HEK293 (cell line): ENCODE measurements around the gene NPW.
A peak's percentile ranks its signal among the peaks of the same experiment; 100 is the strongest.

Source experiments
- KLF7 ChIP-seq: fragments of 450-650 bp; formaldehyde crosslinking; IDR thresholded peaks from 2 replicates; pipeline ENCODE4 v1.5.1; 2016; ENCODE audit warnings: missing biosample characterization, missing genetic modification characterization, borderline replicate concordance
- KLF9 ChIP-seq: fragments of 450-650 bp; formaldehyde crosslinking; IDR thresholded peaks from 2 replicates; pipeline ENCODE4 v1.5.1; 2016; ENCODE audit warnings: missing biosample characterization, missing genetic modification characterization, low read depth
- PRDM1 ChIP-seq: fragments of 450-650 bp; formaldehyde crosslinking; IDR thresholded peaks from 2 replicates; pipeline ENCODE4; 2016; ENCODE audit warnings: missing biosample characterization, missing genetic modification characterization
- SALL2 ChIP-seq: fragments of 450-650 bp; formaldehyde crosslinking; IDR thresholded peaks from 2 replicates; pipeline ENCODE4 v1.5.0; 2017; ENCODE audit warnings: missing biosample characterization, mild to moderate bottlenecking, missing genetic modification characterization, borderline replicate concordance
- SP7 ChIP-seq: fragments of 450-650 bp; formaldehyde crosslinking; IDR thresholded peaks from 2 replicates; pipeline ENCODE4 v1.5.1; 2016; ENCODE audit warnings: missing biosample characterization, missing genetic modification characterization
- WT1 ChIP-seq: fragments of 450-650 bp; formaldehyde crosslinking; IDR thresholded peaks from 2 replicates; pipeline ENCODE4 v1.5.1; 2016; ENCODE audit warnings: missing biosample characterization, missing genetic modification characterization
- ZBTB17 ChIP-seq: fragments of 450-650 bp; formaldehyde crosslinking; IDR thresholded peaks from 2 replicates; pipeline ENCODE4 v1.5.1; 2016; ENCODE audit warnings: missing biosample characterization, missing genetic modification characterization
- ZFP37 ChIP-seq: fragments of 450-650 bp; formaldehyde crosslinking; IDR thresholded peaks from 2 replicates; pipeline ENCODE4 v1.5.1; 2016; ENCODE audit warnings: missing biosample characterization, missing genetic modification characterization
- ZNF16 ChIP-seq: fragments of 450-650 bp; formaldehyde crosslinking; IDR thresholded peaks from 2 replicates; pipeline ENCODE4 v1.5.1; 2016; ENCODE audit warnings: low read depth, missing biosample characterization, missing genetic modification characterization
- ZNF184 ChIP-seq: fragments of 450-650 bp; IDR thresholded peaks from 2 replicates; pipeline ENCODE4 v1.5.1; 2018; ENCODE audit warnings: missing biosample characterization, mild to moderate bottlenecking, missing genetic modification characterization
- ZNF221 ChIP-seq: fragments of 450-650 bp; formaldehyde crosslinking; IDR thresholded peaks from 2 replicates; pipeline ENCODE4 v1.5.1; 2017; ENCODE audit warnings: missing biosample characterization, missing genetic modification characterization, borderline replicate concordance
- ZNF239 ChIP-seq: fragments of 450-650 bp; formaldehyde crosslinking; IDR thresholded peaks from 2 replicates; pipeline ENCODE4 v1.5.1; 2016; ENCODE audit warnings: missing biosample characterization, missing genetic modification characterization
- ZNF341 ChIP-seq: fragments of 450-650 bp; formaldehyde crosslinking; IDR thresholded peaks from 2 replicates; pipeline ENCODE4; 2016; ENCODE audit warnings: low read depth, missing biosample characterization, missing genetic modification characterization
- ZNF354C ChIP-seq: fragments of 450-650 bp; formaldehyde crosslinking; IDR thresholded peaks from 2 replicates; pipeline ENCODE4 v1.5.1; 2016; ENCODE audit warnings: missing biosample characterization, missing genetic modification characterization, low read depth, borderline replicate concordance
- ZNF561 ChIP-seq: fragments of 450-650 bp; IDR thresholded peaks from 2 replicates; pipeline ENCODE4 v1.5.1; 2018; ENCODE audit warnings: missing biosample characterization, missing genetic modification characterization, borderline replicate concordance
- ZNF621 ChIP-seq: fragments of 450-650 bp; formaldehyde crosslinking; IDR thresholded peaks from 2 replicates; pipeline ENCODE4 v1.5.1; 2017; ENCODE audit warnings: missing biosample characterization, missing genetic modification characterization
- ZNF677 ChIP-seq: fragments of 450-650 bp; IDR thresholded peaks from 2 replicates; pipeline ENCODE4 v1.5.0; 2018; ENCODE audit warnings: missing biosample characterization, mild to moderate bottlenecking, missing genetic modification characterization, moderate library complexity
- ZNF768 ChIP-seq: fragments of 450-650 bp; formaldehyde crosslinking; IDR thresholded peaks from 2 replicates; pipeline ENCODE4 v1.5.1; 2018; ENCODE audit warnings: missing biosample characterization, mild to moderate bottlenecking, missing genetic modification characterization
- ZNF830 ChIP-seq: fragments of 450-650 bp; IDR thresholded peaks from 2 replicates; pipeline ENCODE4 v1.5.0; 2018; ENCODE audit warnings: missing biosample characterization, missing genetic modification characterization, low read depth, mild to moderate bottlenecking, moderate library complexity
- ZNF837 ChIP-seq: fragments of 450-650 bp; formaldehyde crosslinking; IDR thresholded peaks from 2 replicates; pipeline ENCODE4 v1.5.1; 2016; ENCODE audit warnings: missing biosample characterization, missing genetic modification characterization
- TF ChIP-seq, protein P1 (sequence below): fragments of 450-650 bp; formaldehyde crosslinking; IDR thresholded peaks from 2 replicates; pipeline ENCODE4 v1.5.1; 2017; ENCODE audit warnings: missing biosample characterization, missing genetic modification characterization
- TF ChIP-seq, protein P2 (sequence below): fragments of 450-650 bp; formaldehyde crosslinking; conservative IDR thresholded peaks from 2 replicates; pipeline ENCODE4 v1.5.1; 2016; ENCODE audit warnings: low read depth, missing biosample characterization, missing genetic modification characterization
- TF ChIP-seq, protein P3 (sequence below): sonication (generic); formaldehyde crosslinking; IDR thresholded peaks from 2 replicates; pipeline ENCODE4 v1.8.1; 2022; ENCODE audit warnings: mild to moderate bottlenecking, moderate library complexity, missing genetic modification reagents
- TF ChIP-seq, protein P4 (sequence below): fragments of 450-650 bp; formaldehyde crosslinking; IDR thresholded peaks from 2 replicates; pipeline ENCODE4 v1.5.1; 2016; ENCODE audit warnings: missing biosample characterization, missing genetic modification characterization, borderline replicate concordance
- TF ChIP-seq, protein P5 (sequence below): fragments of 450-650 bp; formaldehyde crosslinking; IDR thresholded peaks from 2 replicates; pipeline ENCODE4 v1.5.1; 2016; ENCODE audit warnings: missing biosample characterization, missing genetic modification characterization

The NPW gene

DNA sequence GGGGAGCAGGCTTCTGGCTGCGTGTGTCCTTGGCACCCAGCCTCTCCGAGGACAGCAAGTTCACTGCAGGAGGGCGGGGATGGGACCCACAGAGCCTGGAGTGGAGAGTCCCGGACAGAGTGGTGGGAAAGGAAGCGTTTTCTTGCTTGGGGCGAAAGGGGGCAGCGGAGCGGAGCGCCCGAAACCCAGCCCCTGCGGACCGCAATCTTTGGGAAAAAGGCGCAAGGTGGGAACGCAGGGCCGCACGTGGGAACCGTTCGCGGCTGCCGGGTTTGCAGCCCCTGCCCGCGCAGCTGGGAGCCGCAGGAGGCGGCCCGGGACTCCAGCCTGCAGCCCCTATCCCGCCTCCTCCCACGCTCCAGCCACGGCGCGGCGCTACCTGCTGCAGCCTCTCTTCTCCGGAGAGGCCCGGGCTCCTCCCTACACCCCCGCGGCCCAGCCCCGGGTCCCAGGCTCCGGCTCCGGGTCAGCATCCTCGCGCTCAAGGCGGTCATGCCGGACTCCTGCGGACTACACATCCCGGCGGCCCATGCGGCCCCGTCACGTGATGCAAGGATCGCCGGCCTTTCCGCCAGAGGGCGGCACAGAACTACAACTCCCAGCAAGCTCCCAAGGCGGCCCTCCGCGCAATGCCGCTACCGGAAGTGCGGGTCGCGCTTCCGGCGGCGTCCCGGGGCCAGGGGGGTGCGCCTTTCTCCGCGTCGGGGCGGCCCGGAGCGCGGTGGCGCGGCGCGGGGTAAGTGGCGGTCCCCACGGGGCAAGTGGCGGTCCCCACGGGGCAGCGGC is 27.9 kb downstream of the NPW start, which contains the start of the genes NTHL1 and TSC2 (continued):
- TF ChIP-seq, protein P1, sequence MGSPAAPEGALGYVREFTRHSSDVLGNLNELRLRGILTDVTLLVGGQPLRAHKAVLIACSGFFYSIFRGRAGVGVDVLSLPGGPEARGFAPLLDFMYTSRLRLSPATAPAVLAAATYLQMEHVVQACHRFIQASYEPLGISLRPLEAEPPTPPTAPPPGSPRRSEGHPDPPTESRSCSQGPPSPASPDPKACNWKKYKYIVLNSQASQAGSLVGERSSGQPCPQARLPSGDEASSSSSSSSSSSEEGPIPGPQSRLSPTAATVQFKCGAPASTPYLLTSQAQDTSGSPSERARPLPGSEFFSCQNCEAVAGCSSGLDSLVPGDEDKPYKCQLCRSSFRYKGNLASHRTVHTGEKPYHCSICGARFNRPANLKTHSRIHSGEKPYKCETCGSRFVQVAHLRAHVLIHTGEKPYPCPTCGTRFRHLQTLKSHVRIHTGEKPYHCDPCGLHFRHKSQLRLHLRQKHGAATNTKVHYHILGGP (tag by site-specific recombination) = no peak
- TF ChIP-seq, protein P2, sequence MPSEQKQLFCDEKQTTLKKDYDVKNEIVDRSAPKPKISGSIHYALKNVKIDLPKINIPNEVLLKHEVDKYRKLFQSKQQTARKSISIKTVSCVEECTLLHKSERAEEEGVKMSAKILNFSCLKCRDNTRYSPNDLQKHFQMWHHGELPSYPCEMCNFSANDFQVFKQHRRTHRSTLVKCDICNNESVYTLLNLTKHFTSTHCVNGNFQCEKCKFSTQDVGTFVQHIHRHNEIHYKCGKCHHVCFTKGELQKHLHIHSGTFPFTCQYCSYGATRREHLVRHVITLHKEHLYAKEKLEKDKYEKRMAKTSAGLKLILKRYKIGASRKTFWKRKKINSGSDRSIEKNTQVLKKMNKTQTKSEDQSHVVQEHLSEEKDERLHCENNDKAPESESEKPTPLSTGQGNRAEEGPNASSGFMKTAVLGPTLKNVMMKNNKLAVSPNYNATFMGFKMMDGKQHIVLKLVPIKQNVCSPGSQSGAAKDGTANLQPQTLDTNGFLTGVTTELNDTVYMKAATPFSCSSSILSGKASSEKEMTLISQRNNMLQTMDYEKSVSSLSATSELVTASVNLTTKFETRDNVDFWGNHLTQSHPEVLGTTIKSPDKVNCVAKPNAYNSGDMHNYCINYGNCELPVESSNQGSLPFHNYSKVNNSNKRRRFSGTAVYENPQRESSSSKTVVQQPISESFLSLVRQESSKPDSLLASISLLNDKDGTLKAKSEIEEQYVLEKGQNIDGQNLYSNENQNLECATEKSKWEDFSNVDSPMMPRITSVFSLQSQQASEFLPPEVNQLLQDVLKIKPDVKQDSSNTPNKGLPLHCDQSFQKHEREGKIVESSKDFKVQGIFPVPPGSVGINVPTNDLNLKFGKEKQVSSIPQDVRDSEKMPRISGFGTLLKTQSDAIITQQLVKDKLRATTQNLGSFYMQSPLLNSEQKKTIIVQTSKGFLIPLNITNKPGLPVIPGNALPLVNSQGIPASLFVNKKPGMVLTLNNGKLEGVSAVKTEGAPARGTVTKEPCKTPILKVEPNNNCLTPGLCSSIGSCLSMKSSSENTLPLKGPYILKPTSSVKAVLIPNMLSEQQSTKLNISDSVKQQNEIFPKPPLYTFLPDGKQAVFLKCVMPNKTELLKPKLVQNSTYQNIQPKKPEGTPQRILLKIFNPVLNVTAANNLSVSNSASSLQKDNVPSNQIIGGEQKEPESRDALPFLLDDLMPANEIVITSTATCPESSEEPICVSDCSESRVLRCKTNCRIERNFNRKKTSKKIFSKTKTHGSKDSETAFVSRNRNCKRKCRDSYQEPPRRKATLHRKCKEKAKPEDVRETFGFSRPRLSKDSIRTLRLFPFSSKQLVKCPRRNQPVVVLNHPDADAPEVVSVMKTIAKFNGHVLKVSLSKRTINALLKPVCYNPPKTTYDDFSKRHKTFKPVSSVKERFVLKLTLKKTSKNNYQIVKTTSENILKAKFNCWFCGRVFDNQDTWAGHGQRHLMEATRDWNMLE = peak; percentile 63
- TF ChIP-seq, protein P3, sequence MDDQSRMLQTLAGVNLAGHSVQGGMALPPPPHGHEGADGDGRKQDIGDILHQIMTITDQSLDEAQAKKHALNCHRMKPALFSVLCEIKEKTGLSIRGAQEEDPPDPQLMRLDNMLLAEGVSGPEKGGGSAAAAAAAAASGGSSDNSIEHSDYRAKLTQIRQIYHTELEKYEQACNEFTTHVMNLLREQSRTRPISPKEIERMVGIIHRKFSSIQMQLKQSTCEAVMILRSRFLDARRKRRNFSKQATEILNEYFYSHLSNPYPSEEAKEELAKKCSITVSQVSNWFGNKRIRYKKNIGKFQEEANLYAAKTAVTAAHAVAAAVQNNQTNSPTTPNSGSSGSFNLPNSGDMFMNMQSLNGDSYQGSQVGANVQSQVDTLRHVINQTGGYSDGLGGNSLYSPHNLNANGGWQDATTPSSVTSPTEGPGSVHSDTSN (CRISPR knock-in tag) = 0 out of 2 replicates have a peak, but pooled peaks have one; percentile 33
- TF ChIP-seq ZNF830 (tag by site-specific recombination) (no peak), KLF7 (tag by site-specific recombination) (peak; percentile 30; the same call in 1 of the 2 replicates), WT1 (tag by site-specific recombination) (peak; percentile 20; the same call in 1 of the 2 replicates), ZNF677 (peak; percentile 49; the same call in 1 of the 2 replicates), ZBTB17 (tag by site-specific recombination) (peak; percentile 96), ZNF16 (tag by site-specific recombination) (no peak), ZFP37 (tag by site-specific recombination) (no peak; the same call in 1 of the 2 replicates), ZNF561 (peak; percentile 62; the same call in 1 of the 2 replicates), SALL2 (no peak), ZNF621 (tag by site-specific recombination) (no peak), ZNF341 (tag by site-specific recombination) (no peak), KLF9 (tag by site-specific recombination) (peak; percentile 47; the same call in 1 of the 2 replicates), ZNF768 (tag by site-specific recombination) (no peak), ZNF184 (tag by site-specific recombination) (no peak), ZNF354C (tag by site-specific recombination) (no peak), ZNF239 (tag by site-specific recombination) (no peak), SP7 (peak; percentile 77), ZNF221 (tag by site-specific recombination) (no peak), PRDM1 (tag by site-specific recombination) (peak; percentile 17; the same call in 1 of the 2 replicates), ZNF837 (tag by site-specific recombination) (no peak)
- TF ChIP-seq, protein P4, sequence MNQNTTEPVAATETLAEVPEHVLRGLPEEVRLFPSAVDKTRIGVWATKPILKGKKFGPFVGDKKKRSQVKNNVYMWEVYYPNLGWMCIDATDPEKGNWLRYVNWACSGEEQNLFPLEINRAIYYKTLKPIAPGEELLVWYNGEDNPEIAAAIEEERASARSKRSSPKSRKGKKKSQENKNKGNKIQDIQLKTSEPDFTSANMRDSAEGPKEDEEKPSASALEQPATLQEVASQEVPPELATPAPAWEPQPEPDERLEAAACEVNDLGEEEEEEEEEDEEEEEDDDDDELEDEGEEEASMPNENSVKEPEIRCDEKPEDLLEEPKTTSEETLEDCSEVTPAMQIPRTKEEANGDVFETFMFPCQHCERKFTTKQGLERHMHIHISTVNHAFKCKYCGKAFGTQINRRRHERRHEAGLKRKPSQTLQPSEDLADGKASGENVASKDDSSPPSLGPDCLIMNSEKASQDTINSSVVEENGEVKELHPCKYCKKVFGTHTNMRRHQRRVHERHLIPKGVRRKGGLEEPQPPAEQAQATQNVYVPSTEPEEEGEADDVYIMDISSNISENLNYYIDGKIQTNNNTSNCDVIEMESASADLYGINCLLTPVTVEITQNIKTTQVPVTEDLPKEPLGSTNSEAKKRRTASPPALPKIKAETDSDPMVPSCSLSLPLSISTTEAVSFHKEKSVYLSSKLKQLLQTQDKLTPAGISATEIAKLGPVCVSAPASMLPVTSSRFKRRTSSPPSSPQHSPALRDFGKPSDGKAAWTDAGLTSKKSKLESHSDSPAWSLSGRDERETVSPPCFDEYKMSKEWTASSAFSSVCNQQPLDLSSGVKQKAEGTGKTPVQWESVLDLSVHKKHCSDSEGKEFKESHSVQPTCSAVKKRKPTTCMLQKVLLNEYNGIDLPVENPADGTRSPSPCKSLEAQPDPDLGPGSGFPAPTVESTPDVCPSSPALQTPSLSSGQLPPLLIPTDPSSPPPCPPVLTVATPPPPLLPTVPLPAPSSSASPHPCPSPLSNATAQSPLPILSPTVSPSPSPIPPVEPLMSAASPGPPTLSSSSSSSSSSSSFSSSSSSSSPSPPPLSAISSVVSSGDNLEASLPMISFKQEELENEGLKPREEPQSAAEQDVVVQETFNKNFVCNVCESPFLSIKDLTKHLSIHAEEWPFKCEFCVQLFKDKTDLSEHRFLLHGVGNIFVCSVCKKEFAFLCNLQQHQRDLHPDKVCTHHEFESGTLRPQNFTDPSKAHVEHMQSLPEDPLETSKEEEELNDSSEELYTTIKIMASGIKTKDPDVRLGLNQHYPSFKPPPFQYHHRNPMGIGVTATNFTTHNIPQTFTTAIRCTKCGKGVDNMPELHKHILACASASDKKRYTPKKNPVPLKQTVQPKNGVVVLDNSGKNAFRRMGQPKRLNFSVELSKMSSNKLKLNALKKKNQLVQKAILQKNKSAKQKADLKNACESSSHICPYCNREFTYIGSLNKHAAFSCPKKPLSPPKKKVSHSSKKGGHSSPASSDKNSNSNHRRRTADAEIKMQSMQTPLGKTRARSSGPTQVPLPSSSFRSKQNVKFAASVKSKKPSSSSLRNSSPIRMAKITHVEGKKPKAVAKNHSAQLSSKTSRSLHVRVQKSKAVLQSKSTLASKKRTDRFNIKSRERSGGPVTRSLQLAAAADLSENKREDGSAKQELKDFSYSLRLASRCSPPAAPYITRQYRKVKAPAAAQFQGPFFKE (tag by site-specific recombination) = no peak; the same call in 1 of the 2 replicates
- TF ChIP-seq, protein P5, sequence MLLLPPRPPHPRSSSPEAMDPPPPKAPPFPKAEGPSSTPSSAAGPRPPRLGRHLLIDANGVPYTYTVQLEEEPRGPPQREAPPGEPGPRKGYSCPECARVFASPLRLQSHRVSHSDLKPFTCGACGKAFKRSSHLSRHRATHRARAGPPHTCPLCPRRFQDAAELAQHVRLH (tag by site-specific recombination) = peak; percentile 100
